Left lung (tissue), 10 donors: ENCODE results near the gene LRRC8E. TPM values are rescaled to one million over a fixed set of nuclear protein-coding genes. Genes with fewer than 3 reads are reported as not detected.

Experiments used
- ATAC-seq: fragments of 200-7000 bp; cut with Tn5 transposase; one replicate; pipeline ENCODE4 v1.9.1; 2020; ENCODE audit warnings: moderate library complexity
- DNase-seq, 4 donors: peaks; one replicate each; pipeline ENCODE4 v3.0.0-alpha.2; 2013 to 2020
- H3K27ac ChIP-seq, 2 donors: fragments of 200-600 bp; sonication (generic) in 1 of 2; one replicate each; pipeline versions ENCODE4 v1.5.0 to v1.8.0; 2020 to 2021
- H3K27me3 ChIP-seq, 2 donors: fragments of 200-600 bp; sonication (generic) in 1 of 2; one replicate each; pipeline versions ENCODE4 v1.5.0 to v1.8.0; 2020 to 2021
- H3K36me3 ChIP-seq, 2 donors: fragments of 200-600 bp; sonication (generic) in 1 of 2; one replicate each; pipeline versions ENCODE4 v1.5.0 to v1.8.0; 2020 to 2021
- H3K4me1 ChIP-seq, 2 donors: fragments of 200-600 bp; one replicate each; pipeline ENCODE4 v1.8.0; 2021
- H3K4me3 ChIP-seq, 2 donors: fragments of 200-600 bp; sonication (generic) in 1 of 2; one replicate each; pipeline versions ENCODE4 v1.5.0 to v1.8.0; 2020 to 2021; ENCODE audit warnings: mild to moderate bottlenecking in 1 of 2
- H3K9me3 ChIP-seq, 2 donors: fragments of 200-600 bp; sonication (generic) in 1 of 2; one replicate each; pipeline versions ENCODE4 v1.5.0 to v1.8.0; 2020 to 2021
- CTCF ChIP-seq, 2 donors: fragments of 200-600 bp; sonication (generic) in 1 of 2; IDR thresholded peaks; one replicate each; pipeline versions ENCODE4 v1.5.0 to v1.8.0; 2021; ENCODE audit warnings: antibody characterized with exemption in 2 of 2
- intact Hi-C, 2 donors: fragments of 100-400 bp; cut with DNase I; formaldehyde crosslinking; loops; one replicate each; pipeline versions ENCODE4 v1.11.2 to v1.14.2; 2022
- polyA plus RNA-seq, 6 donors: library from polyadenylated mRNA; unstranded; fragments of 120-200 nt; gene quantifications; one replicate each; pipeline ENCODE4 v1.2.1, GENCODE V29; 2013; ENCODE audit not compliant: insufficient read length in 6 of 6
- total RNA-seq, 2 donors: library from RNA; stranded (reverse); fragmentation: NEBNext Ultra II Directional; extraction: Animal tissue kit (Norgen Biotek cat#: 25700); gene quantifications; one replicate each; pipeline ENCODE4 v1.2.1, GENCODE V29; 2021
- donor health status: DM: no; HTN: yes; CAD: no.
- donor health status: DM: no; HTN: no; CAD: no.

LRRC8E gene
- total and polyA plus RNA-seq, 8 donors: 3.7 to 10.5 (median 4.7) TPM

GRCh38 chr19:7941895-7942596, 53.7 kb downstream of the LRRC8E start:
- Histone ChIP-seq H3K4me3 (peak overlapping the region in 1 of 2 donors; percentile 74), H3K36me3 (peaks cover 0 to 41% of the 10 kb centered on the region in 2 donors), H3K27ac (no peak overlapping the region), H3K4me1 (peaks cover 7 to 42% of the 10 kb centered on the region in 2 donors), H3K27me3 (no peaks in the 10 kb centered on the region), H3K9me3 (no peaks in the 10 kb centered on the region)
- no peak for TF ChIP-seq CTCF (IDR thresholded peaks at IDR 0.05)
- intact Hi-C loops: loop anchor here in 1 of 2 donors (10.0 kb wide), 1 partner anchor 313 kb away; no protein-coding TSS in a partner anchor
- ATAC-seq: no peak
- DNase-seq: peak in 1 of 4 donors; percentile 58

- Histone ChIP-seq H3K27ac (peak overlapping the region; percentile 86 to 92), H3K27me3 (no peaks in the 10 kb centered on the region), H3K4me1 (peaks cover 7 to 42% of the 10 kb centered on the region in 2 donors), H3K9me3 (no peaks in the 10 kb centered on the region), H3K36me3 (peaks cover 0 to 31% of the 10 kb centered on the region in 2 donors), H3K4me3 (peak overlapping the region; percentile 74 to 91)
- intact Hi-C loops: loop anchor here in 1 of 2 donors (10.0 kb wide), 1 partner anchor 312 kb away; no protein-coding TSS in a partner anchor
- no peak for TF ChIP-seq CTCF (IDR thresholded peaks at IDR 0.05)
- DNase-seq (no peak), ATAC-seq (no peak)
Observed at GRCh38 chr19:7942981-7943443, 54.7 kb downstream of the LRRC8E start.

- Histone ChIP-seq H3K4me1 (peaks cover 7 to 42% of the 10 kb centered on the region in 2 donors), H3K9me3 (no peaks in the 10 kb centered on the region), H3K27me3 (no peaks in the 10 kb centered on the region), H3K27ac (peak within 1 kb of the TSS; percentile 86 to 92), H3K4me3 (peak within 1 kb of the TSS; percentile 74 to 91), H3K36me3 (peaks cover 0 to 25% of the 10 kb centered on the region in 2 donors)
- peak; percentile 97 to 99 (median 99) for DNase-seq
- ATAC-seq: peak; percentile 98
- TF ChIP-seq CTCF (IDR thresholded peaks at IDR 0.05): no peak
- intact Hi-C loops: loop anchor here in 1 of 2 donors (10.0 kb wide), 1 partner anchor 311 kb away; no protein-coding TSS in a partner anchor
Observed at GRCh38 chr19:7943444-7944176, 55.3 kb downstream of the LRRC8E start, which contains the start of gene TIMM44. Gene TIMM44 (minus strand): TSS chr19:7943666. CDS start chr19:7943651, 15 bp downstream.

GRCh38 chr19:7944177-7944761, 56.0 kb downstream of the LRRC8E start:
- Histone ChIP-seq H3K36me3 (peaks cover 0 to 19% of the 10 kb centered on the region in 2 donors), H3K27me3 (no peaks in the 10 kb centered on the region), H3K27ac (peak overlapping the region; percentile 66 to 92), H3K4me3 (peak overlapping the region; percentile 58 to 74), H3K4me1 (peaks cover 7 to 42% of the 10 kb centered on the region in 2 donors), H3K9me3 (no peaks in the 10 kb centered on the region)
- intact Hi-C loops: loop anchor here in 1 of 2 donors (10.0 kb wide), 1 partner anchor 311 kb away; no protein-coding TSS in a partner anchor
- peak; percentile 78 for ATAC-seq
- peak; percentile 79 to 92 (median 86) for DNase-seq
- TF ChIP-seq CTCF (IDR thresholded peaks at IDR 0.05): peak; percentile 84 to 86
